ENCODE data around the gene BCHE. TPM values are rescaled to one million over a fixed set of nuclear protein-coding genes. Genes with fewer than 3 reads are reported as not detected.

The BCHE gene
- total and polyA plus RNA-seq, 2 donors (not counting 3 experiments of a cell fraction or from before 2014, with no cell fraction given), result 0.27 to 0.66 TPM

GRCh38 chr3:165835431-165835830 is 1.8 kb downstream of the BCHE start:
- H3K4me3 ChIP-seq (replicated peaks in 1 of 3; ENCODE audit: insufficient read depth in 1 of 3, low read depth in 1 of 3, low read length in 3 of 3), result no peak overlapping the region
- POLR2A ChIA-PET, result no interaction called here
- DNase-seq (ENCODE audit: low read depth, low spot score) (no peak), FAIRE-seq (no peak)
- H3K79me2 ChIP-seq (ENCODE audit: control insufficient read depth, insufficient read depth, low read length), result no peaks in the 10 kb centered on the region
- no peak overlapping the region for H3K9ac ChIP-seq (replicated peaks; ENCODE audit: extremely low read depth, insufficient read depth, low read length)
- no peaks in the 10 kb centered on the region for H3K9me1 ChIP-seq (replicated peaks; ENCODE audit: control insufficient read depth, extremely low read depth, insufficient read depth, low read length)
- H3K27me3 ChIP-seq (ENCODE audit: control insufficient read depth in 2 of 2, insufficient read depth in 2 of 2, low read length in 2 of 2), result no peaks in the 10 kb centered on the region
- H3K27ac ChIP-seq (ENCODE audit: insufficient read depth, low read depth, low read length), result no peak overlapping the region
- no peak overlapping the region for H2AFZ ChIP-seq (ENCODE audit: low read depth, low read length)
- CTCF ChIA-PET, result interaction anchor here (1.0 kb wide), 2 partner anchors 17 to 20 kb away, joined by 3 read pairs; no protein-coding TSS in a partner anchor
- H3K4me2 ChIP-seq (ENCODE audit: insufficient read depth, low read length), result no peak overlapping the region
- BruUV-seq (replicated peaks), result no TSS peak
- no peak for TF ChIP-seq MYC (IDR thresholded peaks at IDR 0.05; ENCODE audit: low read depth, low read length)
- TF ChIP-seq POLR2AphosphoS5 (IDR thresholded peaks at IDR 0.05; ENCODE audit: insufficient read depth, low read depth, low read length), result no peak
- no peaks in the 10 kb centered on the region for H4K20me1 ChIP-seq (replicated peaks; ENCODE audit: control insufficient read depth, extremely low read depth, insufficient read depth, low read length)
- dilution Hi-C loops (cut with MboI; ENCODE audit: extremely low pct_ligation_motif_present, low sequenced_read_pairs), result no loop called here
- no peaks in the 10 kb centered on the region for H3K36me3 ChIP-seq (ENCODE audit: control insufficient read depth in 2 of 2, extremely low read depth in 1 of 2, insufficient read depth in 2 of 2, low read length in 2 of 2)
- no peaks in the 10 kb centered on the region for H3K9me3 ChIP-seq (replicated peaks; ENCODE audit: control insufficient read depth, insufficient read depth, low read length)
- intact Hi-C loops (cut with micrococcal nuclease), result loop anchor here (5.0 kb wide), 1 partner anchor 193 kb away; no protein-coding TSS in a partner anchor
- H3K4me1 ChIP-seq (ENCODE audit: control insufficient read depth, extremely low read depth, insufficient read depth, low read length), result no peaks in the 10 kb centered on the region

GRCh38 chr3:165830746-165831145 is 6.5 kb downstream of the BCHE start:
- no peak for DNase-seq (ENCODE audit: low read depth, low spot score)
- no peaks in the 10 kb centered on the region for H3K9me3 ChIP-seq (replicated peaks; ENCODE audit: control insufficient read depth, insufficient read depth, low read length)
- no peaks in the 10 kb centered on the region for H3K4me1 ChIP-seq (ENCODE audit: control insufficient read depth, extremely low read depth, insufficient read depth, low read length)
- no peaks in the 10 kb centered on the region for H3K79me2 ChIP-seq (ENCODE audit: control insufficient read depth, insufficient read depth, low read length)
- intact Hi-C loops (cut with micrococcal nuclease) (no loop called here), dilution Hi-C loops (cut with MboI; ENCODE audit: extremely low pct_ligation_motif_present, low sequenced_read_pairs) (no loop called here)
- no peaks in the 10 kb centered on the region for H3K27me3 ChIP-seq (ENCODE audit: control insufficient read depth in 2 of 2, insufficient read depth in 2 of 2, low read length in 2 of 2)
- TF ChIP-seq MAX (IDR thresholded peaks at IDR 0.05; ENCODE audit: insufficient read depth, insufficient read length) (no peak), CTCF (IDR thresholded peaks at IDR 0.05; ENCODE audit: extremely low read depth in 1 of 2, insufficient read depth in 1 of 2, low read depth in 1 of 2, low read length in 2 of 2) (no peak), FOS (IDR thresholded peaks at IDR 0.05; ENCODE audit: borderline replicate concordance, insufficient read depth, low read length) (no peak), GATA2 (IDR thresholded peaks at IDR 0.05; ENCODE audit: insufficient read depth, insufficient read length, low read depth, low read length) (no peak), POLR2AphosphoS5 (IDR thresholded peaks at IDR 0.05; ENCODE audit: insufficient read depth, low read depth, low read length) (no peak), MYC (IDR thresholded peaks at IDR 0.05; ENCODE audit: low read depth, low read length) (no peak), POLR2A (IDR thresholded peaks at IDR 0.05; ENCODE audit: low read depth, low read length) (no peak), EZH2 (IDR thresholded peaks at IDR 0.05; ENCODE audit: borderline replicate concordance, low read depth, low read length, severe bottlenecking) (no peak), JUN (IDR thresholded peaks at IDR 0.05; ENCODE audit: borderline replicate concordance, insufficient read depth, insufficient read length, low read depth) (no peak)
- BruUV-seq (replicated peaks), result no TSS peak
- no peaks in the 10 kb centered on the region for H3K36me3 ChIP-seq (ENCODE audit: control insufficient read depth in 2 of 2, extremely low read depth in 1 of 2, insufficient read depth in 2 of 2, low read length in 2 of 2)
- no peak overlapping the region for H2AFZ ChIP-seq (ENCODE audit: low read depth, low read length)
- CTCF ChIA-PET, result no interaction called here
- H3K9ac ChIP-seq (replicated peaks; ENCODE audit: extremely low read depth, insufficient read depth, low read length), result no peak overlapping the region
- H3K4me3 ChIP-seq (replicated peaks in 1 of 3; ENCODE audit: insufficient read depth in 1 of 3, low read depth in 1 of 3, low read length in 3 of 3), result no peak overlapping the region
- H4K20me1 ChIP-seq (replicated peaks; ENCODE audit: control insufficient read depth, extremely low read depth, insufficient read depth, low read length), result no peaks in the 10 kb centered on the region
- no peak overlapping the region for H3K27ac ChIP-seq (ENCODE audit: insufficient read depth, low read depth, low read length)
- H3K9me1 ChIP-seq (replicated peaks; ENCODE audit: control insufficient read depth, extremely low read depth, insufficient read depth, low read length), result no peaks in the 10 kb centered on the region
- no peak overlapping the region for H3K4me2 ChIP-seq (ENCODE audit: insufficient read depth, low read length)
- POLR2A ChIA-PET, result no interaction called here
- no peak for FAIRE-seq
